A172 (cell line): ENCODE data around the gene RAD51B. TPM values are rescaled to one million over a fixed set of nuclear protein-coding genes. Genes with fewer than 3 reads are reported as not detected.

ENCODE experiments used
- DNase-seq: peaks from one replicate; pipeline ENCODE4 v3.0.0-alpha.2; 2015; ENCODE audit warnings: low spot score
- total RNA-seq: library from RNA; depleted of rRNA; stranded (reverse); fragments of >200 nt; shearing (Covaris generic); gene quantifications from 2 replicates; pipeline ENCODE4 v1.2.3, GENCODE V29; 2014

RAD51B gene
- total RNA-seq, 1 experiment from 2014 or later, result 17.6 TPM

DNA sequence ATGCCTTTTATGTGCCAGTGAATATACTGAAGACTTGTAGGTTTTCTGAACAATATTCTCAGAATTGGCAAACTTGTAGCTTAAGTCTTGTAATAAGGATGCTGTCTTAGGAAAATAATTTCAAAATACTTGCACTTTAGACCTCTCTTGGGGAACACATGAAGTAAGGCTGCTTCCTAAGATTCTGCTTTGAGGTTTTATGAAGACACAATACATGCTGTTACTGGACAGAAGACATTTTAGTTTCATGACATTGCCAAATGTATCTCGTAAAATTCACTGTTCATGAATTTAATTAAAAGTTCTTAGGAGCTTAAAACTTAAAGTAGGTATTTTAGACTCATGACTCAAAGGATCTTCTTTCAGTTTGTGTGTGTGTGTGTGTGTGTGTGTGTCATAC lies 80.7 kb downstream of the RAD51B start:
- DNase-seq, result no peak

DNA sequence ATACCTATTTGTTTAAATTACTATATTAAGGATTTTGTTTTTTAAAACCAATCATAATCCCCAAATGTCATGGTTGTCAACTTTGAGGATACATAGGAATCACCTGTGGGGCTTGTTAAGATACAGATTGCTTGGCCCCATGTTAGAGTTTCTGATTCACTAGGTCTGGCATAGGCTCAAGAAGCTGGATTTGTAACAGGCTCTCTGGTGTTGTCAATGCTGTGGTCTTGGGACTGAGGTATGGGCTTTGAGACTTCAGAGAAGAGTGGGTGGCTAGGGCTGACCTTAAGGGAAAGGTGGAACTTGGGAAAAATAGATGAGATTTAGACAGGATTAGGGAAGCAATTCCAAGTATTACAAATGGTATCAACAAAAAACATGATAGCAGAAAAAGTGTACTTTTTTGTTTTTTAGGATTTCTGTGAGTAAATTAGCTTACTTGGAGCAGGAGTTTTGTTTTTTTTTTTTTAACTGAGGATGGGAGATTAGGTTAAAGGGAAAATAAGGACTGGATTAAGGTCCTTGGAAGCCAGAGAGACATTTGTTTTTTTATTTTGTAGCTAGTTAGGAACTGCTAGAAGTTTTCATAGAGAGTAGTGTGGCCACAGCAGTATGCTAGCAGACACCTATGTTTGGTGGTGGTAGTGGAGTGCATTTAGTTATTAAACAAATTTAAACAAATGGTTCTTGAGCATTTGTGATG lies 88.6 kb downstream of the RAD51B start:
- no peak for DNase-seq

DNA sequence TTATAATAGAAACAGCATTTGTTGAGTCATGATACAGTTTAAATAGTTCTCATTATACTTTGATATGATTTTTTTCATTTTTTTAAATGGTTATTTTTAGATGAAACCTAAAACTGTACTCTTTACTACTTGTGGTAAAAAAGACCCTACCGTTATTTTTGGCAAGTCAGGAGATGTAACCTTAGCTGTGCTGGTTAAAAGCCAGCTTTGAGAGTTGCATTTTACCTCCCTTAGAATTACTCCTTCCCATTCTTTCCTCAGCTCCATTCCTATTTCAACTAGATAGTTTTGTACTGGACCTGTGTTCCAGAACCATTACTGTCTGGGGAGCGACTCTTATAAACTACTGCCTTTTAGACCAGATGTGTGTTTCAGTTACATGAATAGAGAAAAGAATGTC lies 92.0 kb downstream of the RAD51B start:
- no peak for DNase-seq

DNA sequence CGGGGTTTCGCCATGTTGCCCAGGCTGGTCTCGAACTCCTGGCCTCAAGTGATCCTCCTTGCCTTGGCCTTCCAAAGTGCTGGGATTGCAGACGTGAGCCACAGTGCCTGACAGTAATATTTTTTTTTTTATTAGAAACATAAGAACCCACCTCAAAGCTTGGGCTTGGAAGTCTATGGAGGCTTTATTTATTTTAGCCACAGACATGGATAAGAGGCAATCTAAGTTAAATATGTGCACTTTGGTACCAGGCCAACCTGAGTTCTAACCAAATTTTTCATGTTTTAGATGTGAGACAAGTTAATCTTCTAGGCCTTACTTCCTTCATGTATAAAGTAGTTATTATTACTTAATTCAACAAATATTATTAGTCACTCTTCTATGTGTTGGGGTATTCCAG lies 96.9 kb downstream of the RAD51B start:
- DNase-seq, result no peak

DNA sequence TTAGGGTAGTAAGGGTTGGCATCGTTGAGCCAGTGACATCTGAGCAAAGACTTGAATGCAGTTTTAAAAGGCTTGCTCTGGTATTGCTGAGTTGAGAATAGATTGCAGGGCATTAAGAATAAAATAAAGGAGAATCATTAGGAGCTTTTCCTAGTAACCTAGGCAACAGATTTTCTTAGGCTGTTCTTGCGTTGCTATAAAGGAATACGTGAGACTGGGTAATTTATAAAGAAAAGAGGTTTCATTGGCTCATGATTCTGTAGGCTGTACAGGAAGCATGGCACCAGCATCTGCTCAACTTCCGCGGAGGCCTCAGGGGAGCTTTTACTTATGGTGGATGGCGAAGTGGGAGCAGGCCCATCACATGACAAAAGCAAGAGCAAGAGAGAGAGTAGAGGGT lies 97.4 kb downstream of the RAD51B start:
- no peak for DNase-seq

DNA sequence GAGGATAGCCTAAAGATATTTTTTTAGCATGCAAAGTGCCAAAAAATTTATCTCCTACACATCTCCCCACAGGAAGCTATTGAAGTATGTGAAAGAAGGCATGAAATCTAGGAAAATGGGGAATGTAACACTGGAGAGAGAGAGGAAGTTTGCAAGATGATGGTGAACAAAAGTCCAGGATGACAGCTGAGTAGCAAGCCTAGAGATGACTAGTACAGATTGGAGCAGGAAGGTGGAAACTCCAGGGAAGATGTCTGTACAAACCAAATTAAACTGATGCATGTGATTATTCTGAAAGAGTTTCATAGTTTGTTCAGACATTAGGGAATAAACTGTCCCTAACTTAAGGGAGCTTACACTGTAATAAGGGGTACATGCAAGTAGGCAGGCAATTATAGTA lies 99.3 kb downstream of the RAD51B start:
- no peak for DNase-seq

DNA sequence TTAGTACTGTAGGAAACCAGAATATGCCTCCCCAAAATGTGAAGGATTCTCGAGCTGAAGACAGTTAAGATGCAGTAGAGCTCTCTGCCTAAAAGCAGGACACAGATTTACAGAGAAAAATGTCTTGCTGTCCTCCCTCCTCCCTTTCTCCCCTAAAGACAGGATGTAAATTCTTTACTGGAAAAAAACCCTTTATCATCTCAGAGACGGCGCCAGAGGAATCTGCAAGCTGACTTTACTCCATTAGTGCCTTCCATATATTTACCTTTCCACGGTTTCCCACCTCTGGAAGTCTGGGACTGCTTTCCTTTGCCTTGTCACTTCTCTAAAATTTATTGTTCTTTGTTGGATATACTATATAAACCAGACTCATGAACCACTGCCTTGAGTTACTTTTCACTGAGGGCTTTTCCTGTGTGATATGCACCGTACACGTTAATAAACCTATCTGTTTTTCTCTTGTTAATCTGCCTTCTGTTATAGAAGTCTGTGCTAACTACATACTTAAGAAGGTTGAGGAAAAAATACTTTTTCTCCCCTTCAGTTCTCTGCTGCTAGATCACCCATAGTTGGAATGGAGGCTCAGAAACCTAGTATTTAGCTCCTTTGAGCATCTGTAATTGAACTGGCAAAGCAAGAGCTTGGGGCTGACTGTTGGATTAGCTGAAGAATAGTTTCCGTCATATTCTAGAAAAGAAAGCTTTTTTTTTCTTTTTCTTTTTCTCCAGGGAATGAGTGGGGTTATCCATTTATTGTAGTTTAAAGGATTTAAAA lies 99.9 kb downstream of the RAD51B start:
- DNase-seq, result peak; percentile 22

DNA sequence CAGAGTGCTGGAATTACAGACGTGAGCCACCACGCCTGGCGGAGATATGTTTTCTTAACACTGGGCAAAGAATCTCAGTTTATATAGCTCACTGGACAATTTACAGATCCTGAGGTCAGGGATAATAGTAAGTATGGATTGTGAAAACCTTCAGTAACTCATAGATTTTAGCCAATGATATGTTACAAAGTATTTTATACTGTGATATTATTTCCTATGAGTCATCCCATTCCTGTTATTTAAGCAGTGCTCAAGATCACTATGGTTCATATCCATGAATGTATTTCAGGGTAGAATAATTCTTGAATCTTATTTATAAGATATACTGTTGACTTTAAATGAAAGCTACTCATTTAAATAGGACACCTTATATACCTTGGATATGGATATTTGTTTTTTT lies 107.2 kb downstream of the RAD51B start:
- no peak for DNase-seq

DNA sequence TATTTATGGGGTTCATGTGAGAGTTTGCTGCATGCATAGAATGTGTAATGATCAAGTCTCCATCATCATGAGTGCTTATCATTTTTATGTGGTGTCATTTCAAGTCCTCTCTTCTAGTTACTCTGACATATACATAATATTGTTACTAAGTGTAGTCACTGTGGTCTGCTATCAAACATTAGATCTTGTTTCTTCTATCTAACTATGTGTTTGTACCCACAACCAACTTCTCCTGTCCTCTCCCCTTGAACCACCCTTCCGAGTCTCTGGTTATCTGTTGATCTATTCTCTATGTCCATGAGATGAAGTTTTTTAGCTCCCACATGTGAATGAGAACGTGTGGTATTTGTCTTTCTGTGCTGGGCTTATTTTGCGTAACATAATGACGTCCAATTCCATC lies 107.7 kb downstream of the RAD51B start:
- no peak for DNase-seq

DNA sequence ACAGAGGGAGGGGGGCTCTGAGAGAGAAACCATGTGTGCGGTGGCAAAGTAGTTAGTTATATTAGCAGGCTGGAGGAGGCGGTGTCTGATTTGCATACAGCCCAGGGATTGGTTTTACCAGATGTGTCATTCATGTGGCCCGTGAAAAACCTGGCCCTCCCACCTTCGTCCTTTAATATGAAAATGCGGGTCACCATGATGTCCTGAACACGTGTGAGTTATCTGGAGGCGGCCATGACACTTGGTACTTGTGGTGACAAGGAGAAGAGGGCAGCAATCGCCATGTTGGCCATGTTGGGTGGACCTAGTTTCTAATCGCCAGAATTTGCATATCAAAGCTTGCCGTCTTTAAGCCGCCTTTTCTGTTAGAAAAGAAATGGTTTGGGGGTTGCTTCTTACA lies 108.8 kb downstream of the RAD51B start:
- DNase-seq, result no peak

DNA sequence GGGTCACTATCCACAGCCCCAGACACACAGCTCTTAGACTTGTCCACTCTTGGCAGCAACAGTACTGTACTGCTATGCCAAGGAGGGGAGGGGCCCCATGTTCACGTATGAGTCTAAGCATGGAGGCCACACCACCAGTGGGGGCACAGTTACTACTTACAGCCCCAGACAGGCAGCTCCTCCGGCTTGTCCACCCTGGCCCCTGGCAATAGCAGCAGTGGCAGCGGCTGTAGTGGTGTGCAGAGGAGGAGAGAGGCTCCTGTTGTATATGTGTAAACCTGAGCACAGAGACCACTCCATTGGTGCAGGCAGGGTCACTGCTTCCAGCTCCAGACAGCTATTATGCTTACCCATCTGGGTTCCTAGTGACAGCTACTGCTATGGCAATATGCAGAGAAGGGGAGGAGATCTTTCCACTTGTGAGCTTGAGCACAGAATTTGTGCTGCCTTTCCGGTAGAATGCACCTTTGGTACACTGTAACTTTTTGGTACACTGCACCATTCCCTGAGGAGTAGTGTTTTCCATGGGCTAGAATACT lies 113.2 kb downstream of the RAD51B start:
- DNase-seq, result no peak

DNA sequence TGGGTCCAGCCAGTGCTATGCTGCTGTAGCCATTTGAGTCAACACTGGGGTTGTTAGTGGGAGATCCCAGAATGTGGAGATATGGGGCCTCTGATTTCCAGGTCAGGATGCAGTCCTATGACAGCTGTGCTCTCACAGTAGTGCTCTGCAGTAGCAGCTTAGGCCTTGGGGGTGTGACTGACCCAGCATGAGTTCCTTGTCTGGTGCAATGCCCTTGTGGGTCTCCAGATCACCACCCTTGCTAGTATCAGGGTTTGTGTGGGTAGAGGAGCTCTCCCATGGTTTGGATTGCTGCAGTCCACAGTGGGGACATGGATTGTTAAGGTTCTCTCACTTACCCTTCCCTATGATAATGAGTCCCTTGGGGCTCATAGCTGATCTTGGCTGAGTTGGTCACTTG lies 113.7 kb downstream of the RAD51B start:
- no peak for DNase-seq

DNA sequence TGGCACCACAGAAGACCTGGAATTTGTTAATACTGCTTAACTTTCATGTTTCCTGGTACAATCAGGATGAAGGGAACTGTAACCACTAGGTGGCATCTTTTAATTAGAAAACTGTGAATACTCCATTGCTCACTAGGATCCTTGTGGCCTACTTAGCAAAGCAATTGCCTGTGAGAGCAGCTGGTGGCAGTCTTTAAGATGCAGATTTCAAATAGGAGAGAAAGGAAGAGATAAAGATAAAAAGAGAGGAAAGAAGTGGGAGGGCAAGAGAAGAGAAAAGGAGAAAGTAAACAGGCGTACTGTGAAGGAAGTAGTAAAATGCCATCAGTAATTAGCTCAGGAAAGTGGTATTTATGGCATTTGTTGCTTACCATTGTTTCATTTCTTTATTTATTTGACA lies 114.5 kb downstream of the RAD51B start:
- peak; percentile 81 for DNase-seq

DNA sequence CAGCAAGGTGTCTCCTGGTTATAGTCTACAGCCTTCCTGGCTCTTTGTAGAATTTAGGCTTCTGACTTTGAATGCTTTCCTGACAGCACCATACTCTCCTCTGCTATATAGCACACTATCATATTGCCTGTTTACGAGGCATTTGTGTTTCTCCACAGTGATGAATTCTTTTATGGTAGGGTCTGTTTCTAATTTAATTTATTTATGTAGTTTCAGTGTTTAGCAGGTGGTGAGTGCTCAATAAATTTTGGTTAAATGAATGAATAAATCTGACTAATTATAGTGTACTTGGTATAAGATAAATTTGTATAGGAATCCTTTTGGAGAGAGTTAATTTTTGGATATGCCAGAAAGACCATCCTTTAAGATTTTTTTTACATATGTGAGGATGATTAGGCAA lies 115.3 kb downstream of the RAD51B start:
- DNase-seq, result no peak

DNA sequence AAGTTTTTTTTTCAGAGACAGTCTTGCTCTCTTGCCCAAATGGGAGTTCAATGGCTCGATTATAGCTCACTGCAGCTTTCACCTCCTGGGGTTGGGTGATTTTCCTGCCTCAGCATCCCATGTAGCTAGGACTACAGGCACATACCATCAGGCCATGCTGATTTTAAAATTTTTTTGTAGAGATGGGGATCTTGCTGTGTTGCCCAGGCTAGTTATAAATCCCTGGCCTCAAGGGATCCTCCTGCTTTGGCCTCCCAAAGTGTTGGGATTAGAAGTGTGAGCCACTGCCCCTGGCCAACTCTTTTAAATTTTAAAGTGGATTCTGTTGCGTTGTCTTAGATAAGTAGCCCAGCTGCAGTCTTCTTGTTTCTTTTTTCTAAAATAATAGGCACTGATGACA lies 115.8 kb downstream of the RAD51B start:
- no peak for DNase-seq

DNA sequence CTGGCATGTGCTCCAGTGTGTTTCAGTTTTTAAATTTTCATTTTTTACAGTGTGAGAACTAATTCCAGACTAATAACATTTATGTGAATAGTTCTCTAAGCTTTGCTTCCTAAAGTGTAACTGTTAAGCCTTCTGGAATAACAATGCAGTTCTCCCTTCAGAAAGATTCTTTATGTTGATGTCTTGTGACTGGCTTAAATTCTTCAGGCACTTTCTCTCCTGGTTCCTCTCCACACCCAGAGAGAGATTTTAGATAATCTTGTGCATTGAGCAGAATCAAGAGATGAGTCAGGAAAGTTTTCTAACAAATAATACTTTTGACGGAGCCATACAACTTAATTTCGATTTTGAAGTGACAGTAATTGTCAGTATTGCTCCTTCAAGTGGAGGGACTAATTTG lies 118.5 kb downstream of the RAD51B start:
- DNase-seq, result no peak

DNA sequence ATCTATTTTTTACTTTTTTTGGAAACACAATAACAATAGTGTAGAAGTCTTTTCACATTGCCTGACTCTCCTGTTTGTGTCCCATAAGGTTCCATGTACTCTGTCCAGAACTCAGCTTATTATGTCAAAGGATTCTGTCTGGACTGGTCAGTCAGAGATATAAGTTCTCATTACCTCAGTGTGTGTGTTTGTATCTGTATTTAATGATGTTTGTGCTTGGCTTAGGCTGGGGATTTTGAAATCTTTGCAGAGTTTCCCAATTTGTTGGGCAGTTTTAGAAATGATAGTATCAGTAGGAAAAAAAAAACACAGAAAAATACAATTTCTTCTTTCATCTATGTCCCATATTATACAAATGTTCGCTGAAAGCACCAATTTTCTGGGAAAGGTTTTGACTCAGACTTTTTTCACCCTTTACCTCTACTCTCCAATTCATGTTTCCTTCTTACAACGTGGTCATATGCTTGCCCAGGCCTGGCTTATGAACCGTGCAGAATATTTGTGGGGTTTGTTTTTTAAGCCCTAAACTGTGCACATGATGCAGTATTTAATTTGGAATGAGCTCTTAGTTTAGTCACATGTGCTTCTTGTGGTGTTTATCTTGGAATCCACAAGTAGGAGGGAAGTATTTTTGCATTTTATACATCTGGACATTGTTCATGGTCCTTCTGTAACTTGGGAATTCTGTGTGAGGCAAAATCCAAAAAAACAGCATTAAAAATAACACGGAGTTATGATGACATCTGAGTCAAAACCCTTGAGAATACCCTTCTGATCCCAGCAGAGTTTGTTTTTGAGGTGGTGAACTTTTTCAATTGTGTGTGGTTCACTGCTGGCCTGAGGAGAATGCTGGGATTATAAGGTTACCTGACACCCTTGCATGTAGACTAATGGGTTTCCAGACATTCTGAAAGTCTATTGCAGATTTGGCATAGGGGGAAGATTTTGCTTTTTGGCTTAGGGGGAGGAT lies 121.2 kb downstream of the RAD51B start:
- peak; percentile 35 for DNase-seq

DNA sequence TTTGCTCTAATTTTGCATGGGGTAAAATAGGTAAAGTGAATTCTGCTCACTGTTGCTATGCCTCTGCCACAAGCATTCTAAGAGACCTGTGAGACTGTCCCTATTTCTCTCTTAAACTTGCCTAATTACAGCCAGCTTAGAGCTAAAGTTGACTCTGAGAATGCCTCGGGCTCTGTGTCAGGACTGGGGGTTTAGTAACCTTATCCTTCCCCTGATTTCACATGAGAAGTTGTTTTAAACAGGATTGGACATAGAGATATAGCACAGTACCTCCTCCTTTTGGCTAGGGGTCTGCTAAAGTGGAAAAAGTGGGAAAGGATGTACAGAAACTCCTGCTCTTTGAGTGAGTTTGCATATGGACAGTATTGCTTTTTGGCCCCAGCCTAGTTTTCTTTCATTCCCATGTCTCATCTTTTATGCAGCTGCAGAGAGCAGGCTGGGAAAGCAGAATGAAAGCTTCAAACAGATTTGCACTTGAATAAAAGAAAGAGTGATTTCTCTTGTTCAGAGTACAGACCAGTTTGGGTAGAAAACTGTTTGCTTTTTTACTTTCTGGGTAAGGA lies 122.0 kb downstream of the RAD51B start:
- DNase-seq, result no peak

DNA sequence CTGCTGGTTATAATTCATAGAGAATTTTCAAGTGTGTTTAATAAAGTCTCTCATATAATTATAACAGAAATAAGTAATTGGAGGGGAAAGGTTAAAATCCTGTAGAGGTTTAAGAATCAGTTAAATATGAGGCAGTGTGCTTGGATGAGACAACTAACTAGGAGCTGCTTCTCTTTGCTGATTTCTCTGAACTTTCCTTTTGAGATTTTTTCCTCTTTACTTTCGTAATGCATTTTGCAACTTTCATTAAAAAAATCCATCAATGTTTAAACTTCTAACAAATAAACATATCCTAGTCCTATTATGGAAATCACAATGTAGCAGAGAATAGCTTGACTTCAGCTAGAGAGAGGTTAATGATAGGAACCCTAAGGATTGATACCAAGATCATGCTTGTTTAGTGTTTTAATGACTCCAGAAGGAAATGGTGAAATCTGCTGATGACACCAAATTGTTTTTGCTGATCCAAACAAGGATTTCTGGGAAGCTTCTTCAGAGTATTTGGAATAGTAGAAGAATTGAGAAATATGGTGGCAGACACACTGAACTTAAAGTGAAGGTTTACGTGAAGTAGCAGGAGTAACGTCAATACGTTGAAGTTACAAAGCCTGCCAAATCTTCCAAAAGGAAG lies 122.6 kb downstream of the RAD51B start:
- no peak for DNase-seq

DNA sequence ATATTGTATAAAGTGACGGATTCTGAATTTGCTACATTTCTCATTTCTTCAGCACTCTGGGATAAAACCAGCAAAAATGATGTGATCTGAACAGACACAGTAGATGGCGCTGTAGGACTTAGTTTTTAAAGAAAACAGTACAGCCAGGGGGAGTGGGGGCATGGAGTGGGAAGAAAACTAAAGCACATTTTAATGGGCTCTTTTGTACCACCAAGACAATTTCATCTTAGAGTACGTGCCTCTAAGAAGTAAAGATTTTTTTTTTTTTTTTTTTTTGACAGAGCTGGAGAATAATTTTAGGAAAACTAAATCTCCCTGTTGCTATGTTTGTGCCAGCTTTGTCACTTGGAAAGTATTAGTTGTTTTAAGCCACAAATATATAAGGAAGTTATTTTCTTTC lies 124.4 kb downstream of the RAD51B start:
- peak; percentile 70 for DNase-seq

DNA sequence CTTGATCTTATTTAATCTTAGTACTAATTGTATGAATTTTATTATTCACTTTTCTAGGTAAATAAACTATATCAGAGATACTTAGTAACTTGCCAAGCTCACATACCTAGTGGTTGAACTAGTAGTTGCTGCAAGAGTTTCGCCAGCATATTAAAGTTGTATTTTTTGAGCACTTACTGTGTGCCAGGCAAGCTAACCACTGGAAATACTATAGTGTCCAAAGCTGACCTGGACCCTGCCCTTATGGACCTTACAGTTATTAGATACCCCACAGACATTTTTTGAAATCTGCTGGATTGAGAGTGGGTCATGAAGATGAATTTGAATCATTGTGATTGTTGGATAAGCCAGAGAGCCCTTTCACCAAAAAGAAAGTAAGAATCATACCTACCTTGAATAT lies 125.0 kb downstream of the RAD51B start:
- DNase-seq, result no peak
